ENCODE data around the gene LEMD3. TPM values are rescaled to one million over a fixed set of nuclear protein-coding genes. Genes with fewer than 3 reads are reported as not detected.

The LEMD3 gene
- total RNA-seq, 1 donor from 2014 or later, result 30.8 TPM

DNA sequence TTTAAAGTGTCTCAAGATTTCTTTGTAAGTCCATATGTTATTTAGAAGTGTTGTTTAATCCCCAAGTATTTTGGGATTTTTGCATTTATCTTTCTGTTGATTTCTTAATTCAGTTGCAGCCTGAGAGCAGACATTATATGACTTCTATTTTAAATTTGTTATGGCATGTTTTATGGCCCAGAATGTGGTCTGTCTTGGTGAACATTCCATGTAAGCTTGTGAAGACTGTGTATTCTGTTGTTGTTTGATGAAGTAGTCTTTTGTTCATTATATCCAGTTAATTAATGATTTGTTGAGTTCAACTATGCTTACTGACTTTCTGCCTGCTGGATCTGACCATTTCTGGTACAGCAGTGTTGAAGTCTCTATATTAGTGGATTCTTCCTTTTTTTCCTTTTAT, 34.0 kb downstream of the LEMD3 start:
- Histone ChIP-seq H3K4me3 (ENCODE audit: low read length in 3 of 3) (no peak overlapping the region), H3K9me3 (ENCODE audit: control insufficient read depth in 3 of 3, low read length in 3 of 3) (no peaks in the 10 kb centered on the region), H3K9ac (ENCODE audit: low read depth in 1 of 3, low read length in 3 of 3) (no peak overlapping the region), H3K27me3 (ENCODE audit: control insufficient read depth in 3 of 3, insufficient read depth in 3 of 3, low read length in 3 of 3) (no peaks in the 10 kb centered on the region), H3K4me1 (ENCODE audit: control insufficient read depth in 3 of 3, insufficient read depth in 3 of 3, low read length in 3 of 3) (peaks cover 0 to 4% (median 0%) of the 10 kb centered on the region in 3 donors), H3K27ac (ENCODE audit: low read depth, low read length) (no peak overlapping the region), H3K36me3 (ENCODE audit: control insufficient read depth in 3 of 3, insufficient read depth in 3 of 3, low read length in 3 of 3) (no peaks in the 10 kb centered on the region)

DNA sequence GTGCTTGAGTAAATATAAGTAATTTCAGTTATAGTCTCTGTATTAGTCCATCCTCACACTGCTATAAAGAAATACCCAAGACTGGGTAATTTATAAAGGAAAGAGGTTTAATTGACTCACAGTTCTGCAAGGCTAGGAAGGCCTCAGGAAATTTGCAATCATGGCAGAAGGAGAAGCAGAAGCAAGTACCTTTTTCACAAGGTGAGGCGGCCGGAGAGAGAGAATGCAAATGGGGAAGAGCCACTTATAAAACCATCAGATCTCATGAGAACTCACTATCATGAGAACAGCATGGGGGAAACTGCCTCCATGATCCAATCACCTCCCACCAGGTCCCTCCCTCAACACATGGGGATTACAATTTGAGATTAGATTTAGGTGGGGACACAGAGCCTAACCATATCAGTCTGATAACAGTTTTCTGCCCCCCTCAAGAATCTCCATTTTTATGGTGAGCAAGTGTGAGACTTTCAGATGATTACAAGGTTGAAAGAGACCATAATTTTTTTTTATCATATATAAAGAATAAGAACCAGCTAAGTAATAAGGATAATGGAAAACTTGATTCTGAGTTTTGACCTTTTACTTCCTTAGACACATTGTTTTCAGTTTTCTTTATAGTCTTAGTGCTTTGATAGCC, 35.6 kb downstream of the LEMD3 start:
- Histone ChIP-seq H3K4me3 (ENCODE audit: low read length in 3 of 3) (no peak overlapping the region), H3K9ac (ENCODE audit: low read depth in 1 of 3, low read length in 3 of 3) (no peak overlapping the region), H3K27me3 (ENCODE audit: control insufficient read depth in 3 of 3, insufficient read depth in 3 of 3, low read length in 3 of 3) (no peaks in the 10 kb centered on the region), H3K36me3 (ENCODE audit: control insufficient read depth in 3 of 3, insufficient read depth in 3 of 3, low read length in 3 of 3) (no peaks in the 10 kb centered on the region), H3K9me3 (ENCODE audit: control insufficient read depth in 3 of 3, low read length in 3 of 3) (no peaks in the 10 kb centered on the region), H3K4me1 (ENCODE audit: control insufficient read depth in 3 of 3, insufficient read depth in 3 of 3, low read length in 3 of 3) (peaks cover 0 to 4% (median 4%) of the 10 kb centered on the region in 3 donors), H3K27ac (ENCODE audit: low read depth, low read length) (no peak overlapping the region)

DNA sequence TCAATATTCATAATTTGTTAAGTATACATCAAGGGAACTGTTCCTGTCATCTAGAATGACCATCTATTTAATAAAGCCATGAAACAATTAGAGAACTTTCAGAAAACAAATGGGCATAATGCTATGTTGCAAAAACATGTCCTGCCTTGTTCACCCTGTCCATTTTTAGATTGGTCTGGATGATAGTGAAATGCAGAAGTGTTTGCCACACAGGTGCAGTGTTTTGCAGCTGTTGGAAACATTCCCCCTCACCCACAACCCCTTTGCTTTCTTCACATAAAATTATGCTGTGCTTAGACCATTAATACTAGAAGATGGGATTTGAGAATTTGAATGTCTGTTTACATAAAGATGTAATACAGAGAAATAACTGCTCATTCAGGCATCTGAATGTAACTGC, 36.5 kb downstream of the LEMD3 start:
- no peaks in the 10 kb centered on the region for H3K27me3 ChIP-seq (ENCODE audit: control insufficient read depth in 3 of 3, insufficient read depth in 3 of 3, low read length in 3 of 3)
- H3K4me1 ChIP-seq (ENCODE audit: control insufficient read depth in 3 of 3, insufficient read depth in 3 of 3, low read length in 3 of 3), result peaks cover 0 to 4% (median 4%) of the 10 kb centered on the region in 3 donors
- no peak overlapping the region for H3K9ac ChIP-seq (ENCODE audit: low read depth in 1 of 3, low read length in 3 of 3)
- H3K27ac ChIP-seq (ENCODE audit: low read depth, low read length), result no peak overlapping the region
- H3K9me3 ChIP-seq (ENCODE audit: control insufficient read depth in 3 of 3, low read length in 3 of 3), result no peaks in the 10 kb centered on the region
- H3K4me3 ChIP-seq (ENCODE audit: low read length in 3 of 3), result no peak overlapping the region
- H3K36me3 ChIP-seq (ENCODE audit: control insufficient read depth in 3 of 3, insufficient read depth in 3 of 3, low read length in 3 of 3), result no peaks in the 10 kb centered on the region

DNA sequence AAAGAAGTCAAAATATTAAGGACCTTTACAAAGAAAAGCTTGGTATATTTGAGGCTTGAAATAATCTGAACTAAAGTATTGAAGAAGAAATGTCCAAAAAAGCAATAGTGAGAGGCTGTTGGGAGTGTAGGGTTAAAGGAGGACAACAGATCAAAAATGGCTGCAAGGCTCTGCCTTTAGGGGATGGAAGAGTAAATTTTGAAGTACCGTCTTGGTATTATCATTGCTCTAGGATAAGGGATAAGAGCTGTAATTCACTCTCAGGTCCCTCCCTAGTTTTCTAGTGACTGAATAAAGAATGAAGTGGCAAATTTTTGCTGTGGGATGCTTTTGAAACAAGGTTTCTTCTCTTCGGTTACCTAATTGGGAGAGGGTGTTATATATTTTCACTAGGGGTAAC, 38.7 kb downstream of the LEMD3 start:
- Histone ChIP-seq H3K36me3 (ENCODE audit: control insufficient read depth in 3 of 3, insufficient read depth in 3 of 3, low read length in 3 of 3) (no peaks in the 10 kb centered on the region), H3K9ac (ENCODE audit: low read depth in 1 of 3, low read length in 3 of 3) (no peak overlapping the region), H3K4me3 (ENCODE audit: low read length in 3 of 3) (no peak overlapping the region), H3K9me3 (ENCODE audit: control insufficient read depth in 3 of 3, low read length in 3 of 3) (no peaks in the 10 kb centered on the region), H3K4me1 (ENCODE audit: control insufficient read depth in 3 of 3, insufficient read depth in 3 of 3, low read length in 3 of 3) (peaks cover 0 to 4% (median 4%) of the 10 kb centered on the region in 3 donors), H3K27me3 (ENCODE audit: control insufficient read depth in 3 of 3, insufficient read depth in 3 of 3, low read length in 3 of 3) (no peaks in the 10 kb centered on the region), H3K27ac (ENCODE audit: low read depth, low read length) (no peak overlapping the region)

DNA sequence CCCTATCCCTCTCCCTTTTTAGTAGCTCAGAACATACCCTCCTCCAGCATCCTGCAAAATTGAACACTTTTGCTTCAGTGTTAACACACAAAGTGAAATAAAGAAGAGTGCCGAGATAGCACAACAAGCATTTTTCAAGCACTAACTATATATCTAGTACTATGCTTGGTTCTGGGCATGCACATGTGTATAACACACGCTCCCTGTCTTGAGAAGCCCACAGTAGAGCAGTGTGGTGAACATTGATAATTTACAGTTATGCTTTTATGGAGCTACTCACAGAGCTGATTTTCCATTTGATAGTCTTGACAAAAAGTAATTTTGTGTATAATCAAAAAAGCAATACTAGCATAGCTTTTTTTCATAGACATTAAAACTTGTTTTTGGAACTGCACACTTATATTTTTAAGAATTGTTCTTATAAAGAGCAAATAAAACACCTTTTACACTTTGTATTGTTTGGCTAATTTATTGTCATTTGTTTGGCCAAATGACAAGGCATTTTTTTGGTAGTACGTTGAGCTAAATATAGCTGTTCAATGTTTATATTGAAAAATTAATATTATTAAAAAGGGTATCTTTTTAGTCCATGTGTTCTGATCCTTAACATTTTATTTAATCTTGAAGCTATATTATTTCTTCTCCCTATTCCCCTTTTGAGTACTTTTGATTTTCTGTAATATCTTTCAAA, 39.7 kb downstream of the LEMD3 start:
- Histone ChIP-seq H3K9ac (ENCODE audit: low read depth in 1 of 3, low read length in 3 of 3) (no peak overlapping the region), H3K36me3 (ENCODE audit: control insufficient read depth in 3 of 3, insufficient read depth in 3 of 3, low read length in 3 of 3) (no peaks in the 10 kb centered on the region), H3K4me1 (ENCODE audit: control insufficient read depth in 3 of 3, insufficient read depth in 3 of 3, low read length in 3 of 3) (peaks cover 0 to 4% (median 4%) of the 10 kb centered on the region in 3 donors)

DNA sequence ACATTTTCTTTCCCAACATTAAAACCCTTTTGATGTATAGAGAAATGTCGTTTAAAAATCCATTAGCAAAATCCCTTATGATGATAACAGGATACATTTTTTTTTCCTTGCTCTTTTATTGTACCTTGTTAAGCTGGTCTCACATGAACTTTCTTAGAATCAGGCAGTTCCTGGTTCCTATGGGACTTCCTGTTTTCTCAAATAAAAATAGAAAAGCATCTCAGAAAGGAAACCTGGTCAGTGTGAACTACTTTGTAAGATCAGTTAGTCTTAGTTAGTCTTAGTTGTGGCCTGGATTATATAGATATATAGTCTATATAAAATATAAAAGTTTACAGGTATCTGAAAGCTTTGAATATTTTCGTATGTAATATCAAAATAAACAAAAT, 40.3 kb downstream of the LEMD3 start:
- Histone ChIP-seq H3K4me1 (ENCODE audit: control insufficient read depth in 3 of 3, insufficient read depth in 3 of 3, low read length in 3 of 3) (peaks cover 0 to 4% (median 4%) of the 10 kb centered on the region in 3 donors), H3K4me3 (ENCODE audit: low read length in 3 of 3) (no peak overlapping the region), H3K36me3 (ENCODE audit: control insufficient read depth in 3 of 3, insufficient read depth in 3 of 3, low read length in 3 of 3) (no peaks in the 10 kb centered on the region), H3K27ac (ENCODE audit: low read depth, low read length) (no peak overlapping the region), H3K9ac (ENCODE audit: low read depth in 1 of 3, low read length in 3 of 3) (no peak overlapping the region), H3K27me3 (ENCODE audit: control insufficient read depth in 3 of 3, insufficient read depth in 3 of 3, low read length in 3 of 3) (no peaks in the 10 kb centered on the region), H3K9me3 (ENCODE audit: control insufficient read depth in 3 of 3, low read length in 3 of 3) (no peaks in the 10 kb centered on the region)

More for the DNA sequence above, 39.7 kb downstream of the LEMD3 start:
- H3K27ac ChIP-seq (ENCODE audit: low read depth, low read length), result no peak overlapping the region
- no peaks in the 10 kb centered on the region for H3K9me3 ChIP-seq (ENCODE audit: control insufficient read depth in 3 of 3, low read length in 3 of 3)
- H3K4me3 ChIP-seq (ENCODE audit: low read length in 3 of 3), result no peak overlapping the region
- H3K27me3 ChIP-seq (ENCODE audit: control insufficient read depth in 3 of 3, insufficient read depth in 3 of 3, low read length in 3 of 3), result no peaks in the 10 kb centered on the region

DNA sequence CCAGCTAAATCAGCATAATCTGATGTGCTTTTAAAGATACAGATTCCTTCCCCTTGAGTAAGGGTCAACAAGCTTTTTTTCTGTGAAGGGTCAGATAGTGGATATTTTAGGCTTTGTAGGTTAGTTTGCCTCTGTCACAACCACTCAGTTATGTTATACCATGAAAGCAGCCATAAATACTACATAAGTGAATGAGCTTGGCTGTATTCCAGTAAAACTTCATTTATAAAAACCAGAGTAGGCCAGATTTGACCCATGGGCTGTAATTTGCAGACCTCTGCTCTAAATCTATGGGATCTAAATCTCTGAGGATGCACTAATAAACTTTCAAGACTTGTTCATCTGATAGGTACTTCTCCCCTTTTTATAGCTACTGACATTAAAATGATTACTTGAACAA, 47.7 kb downstream of the LEMD3 start:
- peaks cover 5 to 16% (median 9%) of the 10 kb centered on the region in 3 donors for H3K36me3 ChIP-seq (ENCODE audit: control insufficient read depth in 3 of 3, insufficient read depth in 3 of 3, low read length in 3 of 3)
- H3K4me3 ChIP-seq (ENCODE audit: low read length in 3 of 3), result no peak overlapping the region
- H3K27ac ChIP-seq (ENCODE audit: low read depth, low read length), result no peak overlapping the region
- H3K4me1 ChIP-seq (ENCODE audit: control insufficient read depth in 3 of 3, insufficient read depth in 3 of 3, low read length in 3 of 3), result no peaks in the 10 kb centered on the region
- H3K27me3 ChIP-seq (ENCODE audit: control insufficient read depth in 3 of 3, insufficient read depth in 3 of 3, low read length in 3 of 3), result no peaks in the 10 kb centered on the region
- no peak overlapping the region for H3K9ac ChIP-seq (ENCODE audit: low read depth in 1 of 3, low read length in 3 of 3)
- peaks cover 0 to 7% (median 0%) of the 10 kb centered on the region in 3 donors for H3K9me3 ChIP-seq (ENCODE audit: control insufficient read depth in 3 of 3, low read length in 3 of 3)

DNA sequence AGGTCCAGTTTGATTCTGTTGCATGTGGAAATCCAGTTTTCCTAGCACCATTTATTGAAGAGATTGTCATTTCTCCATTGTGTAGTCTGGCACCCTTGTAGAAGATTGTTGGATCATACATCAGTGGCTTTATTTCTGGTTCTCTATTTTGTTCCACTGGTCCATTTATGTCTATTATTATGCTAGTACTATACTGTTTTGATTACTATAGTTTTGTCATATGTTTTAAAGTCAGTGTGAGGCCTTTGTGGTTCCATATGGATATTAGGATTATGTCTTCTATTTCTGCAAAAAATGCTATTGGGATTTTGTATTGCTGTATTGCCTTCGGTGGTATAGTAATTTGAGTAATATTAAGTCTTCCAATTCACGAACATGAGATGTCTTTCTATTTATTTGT, 51.4 kb downstream of the LEMD3 start:
- Histone ChIP-seq H3K36me3 (ENCODE audit: control insufficient read depth in 3 of 3, insufficient read depth in 3 of 3, low read length in 3 of 3) (peaks cover 5 to 16% (median 9%) of the 10 kb centered on the region in 3 donors), H3K27ac (ENCODE audit: low read depth, low read length) (no peak overlapping the region), H3K4me3 (ENCODE audit: low read length in 3 of 3) (no peak overlapping the region), H3K27me3 (ENCODE audit: control insufficient read depth in 3 of 3, insufficient read depth in 3 of 3, low read length in 3 of 3) (no peaks in the 10 kb centered on the region), H3K4me1 (ENCODE audit: control insufficient read depth in 3 of 3, insufficient read depth in 3 of 3, low read length in 3 of 3) (no peaks in the 10 kb centered on the region), H3K9me3 (ENCODE audit: control insufficient read depth in 3 of 3, low read length in 3 of 3) (peaks cover 0 to 7% (median 0%) of the 10 kb centered on the region in 3 donors), H3K9ac (ENCODE audit: low read depth in 1 of 3, low read length in 3 of 3) (no peak overlapping the region)

DNA sequence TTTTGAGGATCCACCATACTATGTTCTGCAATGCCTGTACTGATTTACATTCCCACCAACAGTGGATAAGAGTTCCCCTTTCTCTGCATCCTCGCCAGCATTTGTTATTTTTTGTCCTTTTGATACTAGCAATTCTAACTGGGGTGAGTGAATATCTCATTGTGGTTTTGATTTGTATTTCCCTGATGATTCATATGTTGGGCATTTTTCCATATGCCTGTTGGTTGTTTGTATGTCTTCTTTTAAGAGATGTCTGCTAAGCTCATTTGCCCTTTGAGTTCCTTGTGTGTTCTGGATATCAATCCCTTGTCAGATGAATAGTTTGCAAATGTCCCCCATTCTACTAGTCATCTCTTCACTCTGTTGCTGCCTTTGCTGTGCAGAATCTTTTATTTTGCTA, 60.1 kb downstream of the LEMD3 start:
- H3K4me1 ChIP-seq (ENCODE audit: control insufficient read depth in 3 of 3, insufficient read depth in 3 of 3, low read length in 3 of 3), result no peaks in the 10 kb centered on the region

DNA sequence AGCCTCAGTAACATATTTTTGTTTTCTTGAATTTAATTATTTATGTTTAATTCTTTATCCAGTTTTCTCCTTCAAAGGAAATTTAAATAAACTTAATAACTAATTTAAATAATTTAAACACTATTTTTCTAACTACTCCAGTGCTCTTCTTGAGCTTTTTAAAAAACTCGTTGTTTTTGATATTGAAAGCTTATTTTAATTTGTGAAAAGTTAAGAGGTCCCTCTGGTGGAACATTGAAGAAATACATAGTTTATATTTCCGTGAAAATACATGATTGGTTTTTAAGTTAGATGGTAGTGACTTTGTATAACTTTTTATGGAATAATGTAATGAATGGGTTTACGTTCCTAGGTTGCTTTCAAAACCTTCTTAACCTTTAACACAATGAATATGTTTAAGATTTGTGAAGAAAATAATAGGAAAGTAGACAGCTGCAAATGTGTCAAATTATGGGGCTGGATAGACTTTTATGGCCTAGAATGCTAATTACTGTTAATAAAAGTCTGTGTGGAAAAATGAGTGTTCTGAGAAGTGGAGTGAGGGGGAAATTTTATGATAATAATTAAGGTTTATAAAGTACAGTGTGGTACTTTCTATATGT, 63.2 kb downstream of the LEMD3 start:
- H3K27ac ChIP-seq (ENCODE audit: low read depth, low read length), result no peak overlapping the region
- peaks cover 0 to 7% (median 2%) of the 10 kb centered on the region in 3 donors for H3K36me3 ChIP-seq (ENCODE audit: control insufficient read depth in 3 of 3, insufficient read depth in 3 of 3, low read length in 3 of 3)
- H3K4me3 ChIP-seq (ENCODE audit: low read length in 3 of 3), result no peak overlapping the region
- H3K9me3 ChIP-seq (ENCODE audit: control insufficient read depth in 3 of 3, low read length in 3 of 3), result peaks cover 4 to 5% (median 4%) of the 10 kb centered on the region in 3 donors
- H3K9ac ChIP-seq (ENCODE audit: low read depth in 1 of 3, low read length in 3 of 3), result no peak overlapping the region
- H3K27me3 ChIP-seq (ENCODE audit: control insufficient read depth in 3 of 3, insufficient read depth in 3 of 3, low read length in 3 of 3), result no peaks in the 10 kb centered on the region
- H3K4me1 ChIP-seq (ENCODE audit: control insufficient read depth in 3 of 3, insufficient read depth in 3 of 3, low read length in 3 of 3), result no peaks in the 10 kb centered on the region

More for the DNA sequence above, 60.1 kb downstream of the LEMD3 start:
- peaks cover 4 to 5% (median 4%) of the 10 kb centered on the region in 3 donors for H3K9me3 ChIP-seq (ENCODE audit: control insufficient read depth in 3 of 3, low read length in 3 of 3)
- H3K36me3 ChIP-seq (ENCODE audit: control insufficient read depth in 3 of 3, insufficient read depth in 3 of 3, low read length in 3 of 3), result peaks cover 0 to 7% (median 2%) of the 10 kb centered on the region in 3 donors
- H3K9ac ChIP-seq (ENCODE audit: low read depth in 1 of 3, low read length in 3 of 3), result no peak overlapping the region
- no peak overlapping the region for H3K4me3 ChIP-seq (ENCODE audit: low read length in 3 of 3)
- H3K27ac ChIP-seq (ENCODE audit: low read depth, low read length), result no peak overlapping the region
- no peaks in the 10 kb centered on the region for H3K27me3 ChIP-seq (ENCODE audit: control insufficient read depth in 3 of 3, insufficient read depth in 3 of 3, low read length in 3 of 3)
